Neural cell (in vitro differentiated cells): ENCODE data around the gene POLR1A.

ENCODE experiments used
- EZH2 ChIP-seq: fragments of 200-600, 300-800 bp; shearing (Covaris generic), sonication (generic); IDR thresholded peaks from 2 replicates; pipeline ENCODE4 v1.6.1; 2014; ENCODE audit warnings: antibody characterized with exemption, low read length, borderline replicate concordance, mild to moderate bottlenecking; ENCODE audit not compliant: insufficient read depth, poor library complexity, severe bottlenecking
- POLR2AphosphoS5 ChIP-seq: IDR thresholded peaks from 2 replicates; pipeline ENCODE4 v1.6.1; 2012
- RAD21 ChIP-seq: fragments of 450-650 bp; conservative IDR thresholded peaks from 2 replicates; pipeline ENCODE4 v1.6.1; 2014; ENCODE audit warnings: antibody characterized with exemption, mild to moderate bottlenecking, moderate library complexity
- SMC3 ChIP-seq: fragments of 450-650 bp; conservative IDR thresholded peaks from 2 replicates; pipeline ENCODE4 v1.6.1; 2014; ENCODE audit warnings: antibody characterized with exemption, mild to moderate bottlenecking, moderate library complexity; ENCODE audit not compliant: poor library complexity
- TF ChIP-seq, protein P1 (sequence below): fragments of 450-650 bp; IDR thresholded peaks from 2 replicates; pipeline ENCODE4 v1.5.1; 2014; ENCODE audit warnings: antibody characterized with exemption, mild to moderate bottlenecking, moderate library complexity; ENCODE audit not compliant: poor library complexity, severe bottlenecking

DNA sequence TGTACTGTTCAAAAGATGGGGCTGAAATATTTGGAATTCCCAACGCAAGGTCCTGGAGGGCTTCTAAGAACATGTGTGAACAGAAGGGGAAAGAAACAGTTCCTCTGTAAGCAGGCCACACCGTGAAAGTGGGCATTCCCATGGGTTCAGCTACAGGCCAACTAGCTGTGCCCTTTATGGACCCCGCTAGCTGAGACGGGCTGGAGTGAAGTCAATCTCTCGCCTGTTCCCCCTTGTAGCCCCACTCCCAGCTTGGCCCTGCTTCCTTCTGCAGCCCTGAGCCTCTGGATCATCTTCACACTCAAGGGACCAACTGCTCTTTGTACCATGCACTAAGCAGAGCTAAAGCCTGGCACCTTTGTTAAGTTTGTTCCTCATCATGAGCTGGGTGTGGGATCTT lies 55.4 kb downstream of the POLR1A start:
- TF ChIP-seq SMC3, result no peak
- no peak for TF ChIP-seq POLR2AphosphoS5
- TF ChIP-seq RAD21, result no peak
- TF ChIP-seq, protein P1, sequence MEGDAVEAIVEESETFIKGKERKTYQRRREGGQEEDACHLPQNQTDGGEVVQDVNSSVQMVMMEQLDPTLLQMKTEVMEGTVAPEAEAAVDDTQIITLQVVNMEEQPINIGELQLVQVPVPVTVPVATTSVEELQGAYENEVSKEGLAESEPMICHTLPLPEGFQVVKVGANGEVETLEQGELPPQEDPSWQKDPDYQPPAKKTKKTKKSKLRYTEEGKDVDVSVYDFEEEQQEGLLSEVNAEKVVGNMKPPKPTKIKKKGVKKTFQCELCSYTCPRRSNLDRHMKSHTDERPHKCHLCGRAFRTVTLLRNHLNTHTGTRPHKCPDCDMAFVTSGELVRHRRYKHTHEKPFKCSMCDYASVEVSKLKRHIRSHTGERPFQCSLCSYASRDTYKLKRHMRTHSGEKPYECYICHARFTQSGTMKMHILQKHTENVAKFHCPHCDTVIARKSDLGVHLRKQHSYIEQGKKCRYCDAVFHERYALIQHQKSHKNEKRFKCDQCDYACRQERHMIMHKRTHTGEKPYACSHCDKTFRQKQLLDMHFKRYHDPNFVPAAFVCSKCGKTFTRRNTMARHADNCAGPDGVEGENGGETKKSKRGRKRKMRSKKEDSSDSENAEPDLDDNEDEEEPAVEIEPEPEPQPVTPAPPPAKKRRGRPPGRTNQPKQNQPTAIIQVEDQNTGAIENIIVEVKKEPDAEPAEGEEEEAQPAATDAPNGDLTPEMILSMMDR, result no peak
- TF ChIP-seq EZH2, result no peak
